Activated CD4-positive, CD25-positive, alpha-beta regulatory T cell treated with anti-CD3 and anti-CD28 coated beads, Interleukin-2, amount 50 U/mL, for 72 hours (primary cell): ENCODE measurements around the gene KLRC3.
"Not testable (repeated sequence)": the region's sequence is repeated elsewhere in the genome, so short reads cannot be mapped to it uniquely, and the experiment has no call there.

Experiments used
- DNase-seq: peaks from one replicate; pipeline ENCODE4 v3.0.0; 2021

KLRC3 gene

GRCh38 chr12:10368206-10369171, 51.9 kb downstream of the KLRC3 start:
- no peak for DNase-seq

GRCh38 chr12:10367714-10368113, 52.7 kb downstream of the KLRC3 start:
- DNase-seq: not testable (repeated sequence)

- DNase-seq: no peak
Observed at GRCh38 chr12:10366875-10367274, 53.5 kb downstream of the KLRC3 start.

DNA sequence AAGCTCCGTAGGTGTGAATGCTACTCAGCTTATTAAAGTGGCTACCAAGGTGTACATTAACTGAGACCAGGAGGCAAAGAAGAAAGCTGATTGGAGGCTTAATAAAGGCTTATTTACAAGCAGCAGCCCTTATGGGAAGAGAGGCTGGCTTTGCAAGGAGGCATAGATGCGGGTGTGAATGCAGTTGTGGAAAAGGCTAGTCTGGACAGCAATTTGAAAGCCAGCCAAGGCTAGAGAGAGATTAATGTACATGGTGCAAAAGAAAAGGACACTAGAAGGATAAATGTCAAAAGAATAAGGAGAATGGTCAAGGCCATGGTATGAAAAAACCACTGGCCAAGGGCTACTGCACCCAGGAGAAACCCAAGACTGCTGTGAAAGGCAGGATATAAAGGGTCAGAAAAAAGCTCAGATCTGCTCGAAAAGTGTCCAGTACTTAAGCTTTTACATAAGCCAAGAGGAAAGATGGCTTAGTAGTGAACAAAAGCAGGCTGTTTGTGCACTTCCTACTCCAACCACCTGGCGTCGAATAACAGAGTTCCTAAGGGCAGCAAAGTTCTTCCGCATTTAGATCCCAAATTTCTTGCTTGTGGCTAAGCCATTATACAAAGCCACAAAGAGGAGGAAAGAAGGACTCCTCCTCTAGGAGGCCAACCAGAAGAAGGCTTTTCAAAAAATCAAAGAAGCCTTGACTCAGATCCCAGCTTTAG, 54.5 kb downstream of the KLRC3 start:
- DNase-seq: no peak

GRCh38 chr12:10364815-10365622, 55.4 kb downstream of the KLRC3 start:
- peak; percentile 41 for DNase-seq

DNA sequence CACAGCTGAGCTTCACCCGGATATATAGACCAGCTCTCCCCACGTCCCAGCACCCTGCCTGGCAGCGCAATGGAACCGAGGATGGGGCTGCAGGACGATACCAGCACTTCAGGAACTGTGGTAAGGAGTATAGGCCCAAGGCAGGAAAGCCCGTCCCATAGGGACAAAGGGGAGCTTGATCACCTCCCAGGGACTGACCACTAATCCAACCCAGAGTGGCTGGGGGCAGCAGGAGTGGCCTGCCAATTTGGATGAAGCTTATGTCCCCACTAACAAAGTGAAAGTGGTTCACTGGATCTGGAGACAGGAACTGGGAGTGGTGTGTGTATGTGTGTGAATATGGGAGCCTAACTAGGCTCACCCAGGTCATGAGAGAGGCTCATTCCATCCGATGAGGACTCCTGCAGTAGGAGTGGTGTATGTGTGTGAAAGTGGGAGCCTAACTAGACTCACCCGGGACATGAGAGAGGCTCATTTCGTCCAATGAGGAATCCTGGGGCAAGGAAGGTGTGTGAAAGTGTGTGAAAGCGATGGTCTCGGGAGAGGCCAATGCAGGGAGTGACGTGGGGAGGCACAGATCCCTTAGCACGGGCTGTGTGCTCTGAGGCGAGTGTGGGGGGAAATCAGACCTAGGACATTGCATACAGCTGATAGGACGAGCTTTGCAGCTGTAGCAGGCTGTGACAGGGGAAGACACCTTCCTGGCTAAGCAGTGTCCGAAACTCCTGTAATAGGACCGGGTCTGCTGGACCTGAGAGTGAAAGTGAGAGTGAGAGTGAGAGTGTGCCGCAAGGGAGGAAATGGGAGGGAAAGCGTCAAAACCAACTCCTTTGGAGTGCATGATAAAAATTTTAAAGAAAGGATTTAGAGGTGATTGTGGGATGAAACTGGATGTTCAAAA, 56.2 kb downstream of the KLRC3 start:
- DNase-seq: no peak

DNA sequence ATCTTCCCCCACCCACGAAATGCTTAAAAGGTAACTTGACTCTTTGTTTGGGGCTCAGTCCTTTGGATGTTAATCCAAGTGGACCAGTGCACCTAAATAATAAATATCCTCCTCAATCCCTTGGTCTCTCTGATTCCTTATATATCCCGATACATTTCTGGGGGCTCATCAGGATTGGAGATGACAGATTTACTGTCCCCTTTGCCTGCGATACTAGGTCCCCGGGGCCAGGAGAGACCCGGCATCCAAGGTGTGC, 56.8 kb downstream of the KLRC3 start:
- no peak for DNase-seq

DNA sequence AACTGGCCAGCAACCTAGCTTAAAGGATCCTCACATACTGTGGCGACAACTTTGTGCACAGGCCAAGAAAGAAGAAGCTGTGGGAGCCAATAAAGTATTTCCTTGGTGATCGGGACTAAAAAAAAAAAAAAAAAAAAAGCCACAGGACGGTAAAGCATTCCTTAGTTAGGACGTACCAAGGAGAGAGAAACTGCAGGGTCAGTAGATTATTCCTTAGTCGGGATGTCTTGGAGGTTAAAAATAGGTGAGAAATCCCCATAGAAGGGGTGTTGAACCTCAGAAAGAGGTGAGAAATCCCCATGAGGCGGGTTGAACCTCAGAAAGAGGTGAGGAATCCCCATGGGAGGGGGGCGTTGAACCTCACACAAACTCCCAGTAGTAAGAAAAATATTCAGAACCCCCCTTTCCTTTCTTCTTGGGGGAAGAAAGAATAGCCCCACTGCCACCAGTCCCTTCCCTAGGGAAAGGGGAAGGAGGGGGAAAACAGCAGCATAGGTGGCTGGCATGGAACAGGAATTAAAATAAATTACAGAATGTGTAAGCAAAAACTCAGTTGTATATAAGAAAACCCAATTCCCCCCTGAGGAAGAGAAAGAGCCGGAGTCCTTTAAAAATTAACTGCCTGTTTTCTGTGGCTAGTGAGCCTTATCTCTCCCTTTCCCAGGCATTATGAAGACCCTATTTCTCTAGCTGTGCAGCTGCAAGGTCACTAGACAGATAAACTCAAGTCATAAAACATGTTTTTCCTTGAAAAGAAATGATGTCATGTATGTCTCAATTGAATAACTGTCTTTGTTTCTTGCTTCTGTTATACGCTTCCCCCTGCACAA, 57.4 kb downstream of the KLRC3 start:
- DNase-seq: no peak

- no peak for DNase-seq
Observed at GRCh38 chr12:10362325-10362724, 58.1 kb downstream of the KLRC3 start.
